Measurements from ENCODE around the gene PYGO1. TPM values are rescaled to one million over a fixed set of nuclear protein-coding genes. Genes with fewer than 3 reads are reported as not detected.

Gene PYGO1
- total RNA-seq, 1 experiment from 2014 or later: 0.55 TPM

DNA sequence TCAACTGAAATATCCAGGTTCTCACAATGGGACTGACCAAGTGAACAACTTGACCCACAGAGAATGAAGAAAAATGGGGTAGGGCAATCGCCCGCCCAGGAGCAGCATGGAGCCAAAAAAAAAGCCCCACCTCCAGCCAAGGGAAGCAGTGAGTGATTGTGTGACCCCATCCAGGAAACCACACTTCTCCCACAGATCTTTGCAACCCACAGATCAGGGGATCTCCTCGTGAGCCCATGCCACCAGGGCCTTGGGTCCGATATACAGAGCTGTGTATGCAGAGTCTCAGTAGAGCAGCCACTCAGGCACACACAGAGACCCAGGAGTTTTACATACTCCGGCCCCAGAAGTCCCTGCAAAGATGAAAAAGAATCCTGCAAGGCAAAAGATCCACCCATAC lies 35.7 kb downstream of the PYGO1 start:
- H3K36me3 Mint-ChIP-seq: peaks cover 27% of the 10 kb centered on the region
- no peak overlapping the region for H3K27ac Mint-ChIP-seq
- TF ChIP-seq FOXP1 (CRISPR knock-in tag; IDR thresholded peaks at IDR 0.05; ENCODE audit: borderline replicate concordance) (no peak), ZNF396 (CRISPR knock-in tag; IDR thresholded peaks at IDR 0.05; ENCODE audit: borderline replicate concordance) (no peak), ZMAT4 (CRISPR knock-in tag; IDR thresholded peaks at IDR 0.05) (no peak), ATF6 (CRISPR knock-in tag; IDR thresholded peaks at IDR 0.05) (no peak), GTF2I (CRISPR knock-in tag; conservative IDR thresholded peaks at IDR 0.05) (no peak), GRHL2 (CRISPR knock-in tag; IDR thresholded peaks at IDR 0.05; ENCODE audit: insufficient replicate concordance, severe bottlenecking) (no peak), CTCF (IDR thresholded peaks at IDR 0.05) (no peak), ZNF512 (CRISPR knock-in tag; IDR thresholded peaks at IDR 0.05; ENCODE audit: borderline replicate concordance) (no peak), ZNF219 (CRISPR knock-in tag; IDR thresholded peaks at IDR 0.05; ENCODE audit: borderline replicate concordance) (no peak), SMAD3 (CRISPR knock-in tag; IDR thresholded peaks at IDR 0.05; ENCODE audit: borderline replicate concordance) (no peak), CREM (CRISPR knock-in tag; IDR thresholded peaks at IDR 0.05) (no peak)
- TF ChIP-seq, protein P1, sequence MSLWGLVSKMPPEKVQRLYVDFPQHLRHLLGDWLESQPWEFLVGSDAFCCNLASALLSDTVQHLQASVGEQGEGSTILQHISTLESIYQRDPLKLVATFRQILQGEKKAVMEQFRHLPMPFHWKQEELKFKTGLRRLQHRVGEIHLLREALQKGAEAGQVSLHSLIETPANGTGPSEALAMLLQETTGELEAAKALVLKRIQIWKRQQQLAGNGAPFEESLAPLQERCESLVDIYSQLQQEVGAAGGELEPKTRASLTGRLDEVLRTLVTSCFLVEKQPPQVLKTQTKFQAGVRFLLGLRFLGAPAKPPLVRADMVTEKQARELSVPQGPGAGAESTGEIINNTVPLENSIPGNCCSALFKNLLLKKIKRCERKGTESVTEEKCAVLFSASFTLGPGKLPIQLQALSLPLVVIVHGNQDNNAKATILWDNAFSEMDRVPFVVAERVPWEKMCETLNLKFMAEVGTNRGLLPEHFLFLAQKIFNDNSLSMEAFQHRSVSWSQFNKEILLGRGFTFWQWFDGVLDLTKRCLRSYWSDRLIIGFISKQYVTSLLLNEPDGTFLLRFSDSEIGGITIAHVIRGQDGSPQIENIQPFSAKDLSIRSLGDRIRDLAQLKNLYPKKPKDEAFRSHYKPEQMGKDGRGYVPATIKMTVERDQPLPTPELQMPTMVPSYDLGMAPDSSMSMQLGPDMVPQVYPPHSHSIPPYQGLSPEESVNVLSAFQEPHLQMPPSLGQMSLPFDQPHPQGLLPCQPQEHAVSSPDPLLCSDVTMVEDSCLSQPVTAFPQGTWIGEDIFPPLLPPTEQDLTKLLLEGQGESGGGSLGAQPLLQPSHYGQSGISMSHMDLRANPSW (CRISPR knock-in tag; conservative IDR thresholded peaks at IDR 0.05; ENCODE audit: low read depth): no peak
- H3K4me1 Mint-ChIP-seq: peaks cover 4% of the 10 kb centered on the region; the same call in 1 of the 2 replicates
- peaks cover 9% of the 10 kb centered on the region for H3K27me3 Mint-ChIP-seq (ENCODE audit: low read depth)
- no peak for DNase-seq (ENCODE audit: low spot score)
- ATAC-seq: no peak
- ChIA-PET CTCF (interaction anchor here (0.9 to 1.2 kb wide), 2 partner anchors 26 to 33 kb away, joined by 4 to 5 read pairs; no protein-coding TSS in a partner anchor), POLR2A (interaction anchor here (0.6 kb wide), 1 partner anchor 1069 kb away, joined by 4 read pairs; no protein-coding TSS in a partner anchor)
- H3K4me3 Mint-ChIP-seq: no peak overlapping the region
- H3K9me3 Mint-ChIP-seq: peaks cover 34% of the 10 kb centered on the region

DNA sequence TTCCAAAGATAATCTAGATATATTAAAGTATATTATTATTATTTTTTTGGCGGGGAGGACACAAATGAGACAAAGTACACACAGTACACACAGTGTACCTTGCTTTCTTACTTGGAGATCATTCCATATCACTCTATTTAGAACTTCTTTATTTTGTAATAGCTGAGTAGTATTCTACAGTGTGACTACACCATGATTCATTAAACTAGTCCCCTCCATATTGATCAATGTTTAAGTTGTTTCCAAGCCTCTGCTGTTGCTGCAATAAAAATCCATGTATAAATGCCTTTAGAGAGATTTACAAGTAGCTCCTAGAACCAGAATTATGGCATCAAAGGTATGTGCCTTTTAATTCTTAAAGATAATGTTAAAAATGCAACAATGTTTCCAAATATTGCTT lies 38.8 kb downstream of the PYGO1 start:
- Mint-ChIP-seq H3K27ac (no peak overlapping the region), H3K27me3 (ENCODE audit: low read depth) (no peaks in the 10 kb centered on the region), H3K4me1 (peaks cover 4% of the 10 kb centered on the region; the same call in 1 of the 2 replicates), H3K4me3 (no peak overlapping the region), H3K36me3 (peaks cover 3% of the 10 kb centered on the region), H3K9me3 (peaks cover 5% of the 10 kb centered on the region)
- ATAC-seq: no peak
- no peak for DNase-seq (ENCODE audit: low spot score)
- POLR2A ChIA-PET: no interaction called here
- CTCF ChIA-PET: interaction anchor here (1.3 kb wide), 1 partner anchor 23 kb away, joined by 6 read pairs; no protein-coding TSS in a partner anchor
- TF ChIP-seq ZNF138 (CRISPR knock-in tag; conservative IDR thresholded peaks at IDR 0.05) (no peak), TCF7 (CRISPR knock-in tag; IDR thresholded peaks at IDR 0.05; ENCODE audit: low read depth) (no peak), ZNF423 (CRISPR knock-in tag; IDR thresholded peaks at IDR 0.05) (no peak), ZNF416 (CRISPR knock-in tag; IDR thresholded peaks at IDR 0.05) (no peak), ZNF232 (CRISPR knock-in tag; IDR thresholded peaks at IDR 0.05) (no peak), GRHL2 (CRISPR knock-in tag; IDR thresholded peaks at IDR 0.05; ENCODE audit: insufficient replicate concordance, severe bottlenecking) (no peak), NFATC4 (CRISPR knock-in tag; IDR thresholded peaks at IDR 0.05) (no peak), TEAD4 (CRISPR knock-in tag; IDR thresholded peaks at IDR 0.05) (no peak), ETV6 (CRISPR knock-in tag; IDR thresholded peaks at IDR 0.05) (no peak), CTCF (IDR thresholded peaks at IDR 0.05) (no peak), MXD4 (CRISPR knock-in tag; IDR thresholded peaks at IDR 0.05; ENCODE audit: borderline replicate concordance) (no peak), ZBTB21 (CRISPR knock-in tag; IDR thresholded peaks at IDR 0.05; ENCODE audit: borderline replicate concordance) (no peak)
- TF ChIP-seq, protein P2, sequence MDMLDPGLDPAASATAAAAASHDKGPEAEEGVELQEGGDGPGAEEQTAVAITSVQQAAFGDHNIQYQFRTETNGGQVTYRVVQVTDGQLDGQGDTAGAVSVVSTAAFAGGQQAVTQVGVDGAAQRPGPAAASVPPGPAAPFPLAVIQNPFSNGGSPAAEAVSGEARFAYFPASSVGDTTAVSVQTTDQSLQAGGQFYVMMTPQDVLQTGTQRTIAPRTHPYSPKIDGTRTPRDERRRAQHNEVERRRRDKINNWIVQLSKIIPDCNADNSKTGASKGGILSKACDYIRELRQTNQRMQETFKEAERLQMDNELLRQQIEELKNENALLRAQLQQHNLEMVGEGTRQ (CRISPR knock-in tag; IDR thresholded peaks at IDR 0.05): no peak
